ENCODE measurements around the gene API5.
"Not testable (repeated sequence)": the region's sequence is repeated elsewhere in the genome, so short reads cannot be mapped to it uniquely, and the experiment has no call there.

API5 gene

GRCh38 chr11:43311791-43312607 is at the start of gene API5:
Gene API5, plus strand, starts transcription at chr11:43311996. Its CDS starts 132 bp downstream, at chr11:43312128.
- peak; percentile 91 for DNase-seq

GRCh38 chr11:43267856-43268580 is 43.8 kb upstream of the API5 start:
- DNase-seq, result no peak

GRCh38 chr11:43268786-43269185 is 43.0 kb upstream of the API5 start:
- no peak for DNase-seq

- no peak for DNase-seq
These were observed 42.4 kb upstream of the API5 start for GRCh38 chr11:43269254-43269918.

GRCh38 chr11:43270468-43270867 is 41.3 kb upstream of the API5 start:
- no peak for DNase-seq

- DNase-seq, result no peak
These were observed 33.4 kb upstream of the API5 start for GRCh38 chr11:43278193-43278956.

GRCh38 chr11:43282607-43283440 is 29.0 kb upstream of the API5 start:
- peak; percentile 14 to 24 for DNase-seq

- no peak for DNase-seq
These were observed 26.0 kb upstream of the API5 start for GRCh38 chr11:43285826-43286225.

GRCh38 chr11:43289368-43289767 is 22.4 kb upstream of the API5 start:
- DNase-seq, result no peak

- DNase-seq, result no peak
These were observed 13.4 kb upstream of the API5 start for GRCh38 chr11:43298397-43298796.

GRCh38 chr11:43315966-43316365 is 4.2 kb downstream of the API5 start:
- DNase-seq, result no peak

GRCh38 chr11:43316451-43316850 is 4.7 kb downstream of the API5 start:
- no peak for DNase-seq

- DNase-seq, result no peak
These were observed 16.2 kb downstream of the API5 start for GRCh38 chr11:43327987-43328386.

- DNase-seq, result no peak
These were observed 16.7 kb downstream of the API5 start for GRCh38 chr11:43328482-43328881.

GRCh38 chr11:43341159-43341558 is 29.4 kb downstream of the API5 start:
- DNase-seq, result no peak

GRCh38 chr11:43351426-43351825 is 39.6 kb downstream of the API5 start:
- DNase-seq, result not testable (repeated sequence)

GRCh38 chr11:43354311-43354710 is 42.5 kb downstream of the API5 start:
- no peak for DNase-seq

- DNase-seq, result no peak
These were observed 44.5 kb downstream of the API5 start for GRCh38 chr11:43356336-43356735.

GRCh38 chr11:43358279-43358800 is 46.5 kb downstream of the API5 start:
- DNase-seq, result no peak

- peak; percentile 90 to 92 for DNase-seq
These were observed 47.1 kb downstream of the API5 start, which contains the start of gene TTC17 for GRCh38 chr11:43358801-43359421. Gene TTC17, plus strand, starts transcription at chr11:43358920. Its CDS starts 35 bp downstream, at chr11:43358955.

GRCh38 chr11:43359422-43359818 is 47.6 kb downstream of the API5 start:
- no peak for DNase-seq

Data from activated CD4-positive, alpha-beta T cell treated with anti-CD3 and anti-CD28 coated beads, Interleukin-2, amount 50 U/mL, for 4 hours (primary cell).